ENCODE data around the gene ENPP7. TPM values are rescaled to one million over a fixed set of nuclear protein-coding genes. Genes with fewer than 3 reads are reported as not detected.
A peak's percentile ranks its signal among the peaks of the same experiment; 100 is the strongest.
"Not testable (repeated sequence)": the region's sequence is repeated elsewhere in the genome, so short reads cannot be mapped to it uniquely, and the experiment has no call there.

Gene ENPP7
- total RNA-seq, 1 donor from 2014 or later = not detected

DNA sequence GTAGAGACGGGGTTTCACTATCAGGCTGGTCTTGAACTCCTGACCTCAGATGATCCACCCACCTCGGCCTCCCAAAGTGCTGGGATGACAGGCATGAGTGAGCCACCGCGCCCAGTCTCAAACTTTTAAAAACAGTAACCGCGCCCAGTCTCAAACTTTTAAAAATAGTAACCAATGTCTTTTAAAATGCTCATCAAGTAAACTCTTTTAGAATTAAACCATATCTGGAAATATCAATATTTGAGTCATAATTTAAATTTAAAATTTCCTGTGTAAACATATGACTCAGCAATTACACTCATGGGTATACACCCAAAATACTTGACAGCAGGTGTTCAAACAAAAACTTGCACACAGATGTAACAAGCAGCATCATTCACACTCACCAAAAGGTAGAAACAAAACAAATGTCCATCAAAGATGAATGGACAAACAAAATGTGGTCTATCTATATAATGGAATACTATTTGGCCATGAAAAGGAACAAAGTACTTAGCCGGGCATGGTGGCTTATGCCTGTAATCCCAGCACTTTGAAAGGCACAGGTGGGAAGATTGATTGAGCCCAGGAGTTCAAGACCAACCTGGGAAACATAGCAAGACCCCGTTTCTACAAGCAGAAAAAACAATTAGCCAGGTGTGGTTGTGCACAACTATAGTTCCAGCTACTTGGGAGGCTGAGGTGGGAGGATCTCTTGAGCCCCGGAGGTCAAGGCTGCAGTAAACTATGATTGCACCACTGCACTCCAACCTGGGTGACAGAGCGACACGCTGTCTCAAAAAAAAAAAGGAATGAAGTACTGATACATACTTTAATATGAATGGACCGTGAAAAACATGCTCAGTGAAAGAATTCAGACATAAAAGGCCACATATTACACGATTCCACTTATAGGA is 20.2 kb downstream of the ENPP7 start:
- no peak for ATAC-seq

DNA sequence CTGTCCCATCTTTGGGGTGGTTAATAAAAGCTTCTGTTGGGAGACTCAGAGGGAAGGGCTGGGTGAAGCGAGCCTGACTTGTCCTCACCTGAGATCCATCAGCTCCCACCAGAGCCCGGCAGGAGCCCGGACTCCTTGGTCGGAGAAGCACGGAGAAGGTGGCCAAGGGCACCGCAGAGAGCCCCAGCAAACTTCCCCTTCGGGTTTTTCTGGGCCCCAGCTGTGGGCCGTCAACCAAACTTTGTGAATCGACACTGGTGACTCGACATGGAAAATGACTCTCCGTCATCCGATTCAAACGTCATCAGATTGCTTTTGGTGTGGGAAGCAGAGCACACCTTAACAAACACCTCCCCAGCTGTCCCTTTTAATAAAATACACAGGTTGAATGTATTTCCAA is 21.4 kb downstream of the ENPP7 start:
- no peak for ATAC-seq

DNA sequence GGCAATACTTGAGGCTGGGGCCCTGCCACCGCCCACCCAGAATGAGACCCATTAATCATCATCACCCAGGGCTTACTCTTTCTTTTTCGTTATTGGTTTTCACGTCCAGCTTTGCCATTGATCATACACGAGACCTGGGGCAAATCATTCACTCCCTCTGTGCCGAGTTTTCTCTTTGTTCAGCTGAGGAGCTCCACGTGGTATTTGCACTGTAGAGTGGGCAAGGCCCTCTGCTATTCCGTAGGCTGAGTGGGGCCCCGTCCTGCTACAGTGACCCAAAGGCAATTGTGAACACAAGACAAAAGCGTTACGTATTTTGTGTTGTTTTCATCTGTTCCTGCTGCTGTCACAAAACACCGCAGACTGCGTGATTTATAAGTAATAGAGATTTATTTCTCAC is 23.6 kb downstream of the ENPP7 start:
- ATAC-seq = no peak

DNA sequence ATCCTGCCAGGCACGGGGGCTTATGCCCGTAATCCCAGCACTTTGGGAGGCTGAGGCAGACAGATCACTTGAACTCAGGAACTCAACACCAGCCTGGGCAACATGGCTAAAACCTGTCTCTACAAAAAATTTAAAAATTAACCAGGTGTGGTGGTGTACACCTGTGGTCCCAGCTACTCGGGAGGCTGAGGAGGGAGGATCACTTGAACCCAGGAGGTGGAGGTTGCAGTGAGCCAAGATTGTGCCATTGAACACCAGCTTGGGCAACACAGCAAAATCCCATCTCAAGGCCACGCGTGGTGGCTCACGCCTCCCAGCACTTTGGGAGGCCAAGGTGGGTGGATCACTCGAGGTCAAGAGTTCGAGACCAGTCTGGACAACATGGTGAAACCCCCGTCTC is 24.2 kb downstream of the ENPP7 start:
- not testable (repeated sequence) for ATAC-seq

DNA sequence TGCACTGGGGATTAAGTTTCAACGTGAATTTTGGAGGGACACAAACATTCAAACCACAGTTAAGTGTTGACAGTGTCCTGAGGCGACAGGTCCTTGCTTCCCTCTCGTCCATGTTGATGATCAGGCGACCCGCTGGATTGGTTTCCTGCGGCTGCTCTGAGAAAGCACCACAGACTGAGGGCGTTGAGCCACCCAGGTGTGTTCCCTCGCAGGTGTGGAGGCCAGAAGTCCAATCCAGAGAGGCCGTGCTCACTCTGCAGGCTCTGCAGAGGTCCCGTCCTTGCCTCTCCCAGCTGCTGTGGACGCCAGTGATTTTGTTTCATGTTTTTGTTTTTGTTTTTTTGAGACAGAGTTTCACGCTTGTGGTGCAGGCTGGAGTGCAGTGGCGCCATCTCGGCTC is 24.8 kb downstream of the ENPP7 start:
- no peak for ATAC-seq

DNA sequence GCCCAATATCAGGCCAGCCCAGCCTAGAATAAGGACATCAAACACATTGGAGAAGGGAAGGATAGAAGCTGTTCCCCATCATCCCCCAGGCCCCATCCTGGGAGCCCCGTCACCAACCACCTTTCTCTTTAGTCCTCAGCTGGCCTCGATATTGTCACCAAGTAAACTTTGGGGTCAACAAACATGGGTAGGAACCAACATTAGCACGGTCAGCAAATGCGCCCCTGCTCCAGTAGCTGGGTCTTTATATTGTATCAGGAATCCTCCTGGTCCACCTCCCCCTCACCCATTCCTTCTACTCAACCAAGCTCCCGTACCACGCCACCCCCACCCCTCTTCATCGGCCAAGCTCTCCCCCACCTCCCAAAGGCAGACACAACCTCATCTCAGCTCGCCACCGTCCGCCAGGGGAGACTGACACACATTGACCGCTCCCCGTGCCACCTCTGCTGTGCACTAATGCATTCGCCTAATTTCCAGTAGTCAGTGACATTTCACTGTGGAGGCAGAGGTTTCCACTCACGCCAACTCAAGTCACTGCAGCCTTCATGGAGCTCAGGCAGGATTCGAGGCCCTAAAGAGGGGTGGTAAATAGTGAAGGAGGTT is 26.5 kb downstream of the ENPP7 start:
- ATAC-seq = no peak

DNA sequence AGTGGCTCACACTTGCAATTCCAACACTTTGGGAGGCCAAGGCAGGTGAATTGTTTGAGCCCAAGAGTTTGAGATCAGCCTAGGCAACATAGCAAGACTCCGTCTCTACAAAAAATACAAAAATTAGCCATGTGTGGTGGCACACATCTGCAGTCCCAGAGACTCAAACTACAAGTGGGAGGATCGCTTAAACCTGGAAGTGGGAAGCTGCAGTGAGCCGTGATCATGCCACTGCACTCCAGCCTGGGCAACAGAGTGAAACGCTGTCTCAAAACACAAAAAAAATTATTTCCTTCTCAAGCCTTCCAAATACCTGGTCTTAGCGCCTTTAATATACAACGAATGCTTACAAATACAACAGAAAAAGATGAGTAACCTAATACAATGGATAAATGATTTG is 27.5 kb downstream of the ENPP7 start:
- ATAC-seq = no peak

DNA sequence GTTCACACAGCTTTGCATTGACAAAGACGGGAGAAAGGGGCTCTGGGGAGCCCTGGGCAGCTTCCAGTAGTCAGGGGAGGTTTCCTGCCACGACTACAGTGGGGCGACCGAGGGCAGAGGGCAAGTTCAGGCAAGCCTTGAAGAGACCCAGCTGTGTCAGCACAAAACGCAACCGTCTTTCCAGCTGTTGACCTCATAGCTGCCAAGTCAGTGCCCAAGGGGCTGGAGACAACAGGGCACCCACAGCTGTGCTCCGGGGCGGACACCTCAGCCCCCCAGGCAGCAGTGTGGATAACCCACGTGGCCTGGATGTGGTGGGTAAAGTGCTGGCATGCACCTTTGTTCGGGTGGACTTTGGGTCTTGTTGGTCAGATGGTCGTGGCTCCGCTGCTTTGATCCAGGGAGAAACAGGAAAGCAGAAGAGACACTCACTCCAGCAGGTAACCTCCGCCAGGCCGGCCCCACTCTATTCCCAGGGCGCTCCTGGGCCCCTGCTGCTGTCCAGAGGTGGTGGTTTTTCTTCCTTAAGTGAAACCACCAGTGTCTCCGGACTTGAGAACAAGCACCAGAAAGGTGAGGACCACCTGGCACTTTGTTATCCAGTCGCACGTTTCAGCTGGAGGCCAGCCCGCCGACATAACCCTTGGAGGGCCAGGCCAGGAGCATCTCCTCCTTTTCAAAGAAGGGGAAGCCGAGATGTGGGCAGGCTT is 29.6 kb downstream of the ENPP7 start:
- peak; percentile 37 for ATAC-seq

DNA sequence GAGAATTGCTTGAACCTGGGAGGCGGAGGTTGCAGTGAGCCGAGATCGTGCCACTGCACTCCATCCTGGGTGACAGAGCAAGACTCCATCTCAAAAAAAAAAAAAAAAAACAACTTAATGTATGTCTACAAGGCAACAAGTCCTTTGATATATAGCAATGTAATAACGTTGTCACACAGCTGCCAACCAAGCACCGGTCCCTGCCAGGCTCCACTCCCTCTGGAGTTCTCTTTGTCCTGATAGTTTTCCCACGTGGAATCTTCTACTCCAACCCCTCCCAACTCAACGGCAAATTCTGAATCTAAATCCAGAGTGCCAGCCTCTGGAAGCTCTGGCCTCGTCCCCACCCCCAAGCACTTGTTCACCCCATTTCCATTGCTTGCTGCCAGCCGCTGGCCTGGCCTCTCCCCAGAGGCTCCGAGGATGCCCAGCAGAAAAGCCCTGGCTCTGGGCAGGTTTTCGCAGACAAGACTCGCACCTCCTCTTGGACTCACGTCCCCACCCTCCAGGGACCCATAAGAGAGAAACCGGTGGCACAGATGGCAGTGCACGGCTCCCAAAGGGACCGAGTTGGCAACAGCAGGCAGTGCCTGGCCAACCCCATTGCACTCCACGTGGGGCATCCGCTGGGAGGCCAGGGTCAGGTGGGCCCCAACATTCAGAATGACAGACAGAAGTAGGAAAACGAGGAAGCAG is 31.3 kb downstream of the ENPP7 start:
- no peak for ATAC-seq

DNA sequence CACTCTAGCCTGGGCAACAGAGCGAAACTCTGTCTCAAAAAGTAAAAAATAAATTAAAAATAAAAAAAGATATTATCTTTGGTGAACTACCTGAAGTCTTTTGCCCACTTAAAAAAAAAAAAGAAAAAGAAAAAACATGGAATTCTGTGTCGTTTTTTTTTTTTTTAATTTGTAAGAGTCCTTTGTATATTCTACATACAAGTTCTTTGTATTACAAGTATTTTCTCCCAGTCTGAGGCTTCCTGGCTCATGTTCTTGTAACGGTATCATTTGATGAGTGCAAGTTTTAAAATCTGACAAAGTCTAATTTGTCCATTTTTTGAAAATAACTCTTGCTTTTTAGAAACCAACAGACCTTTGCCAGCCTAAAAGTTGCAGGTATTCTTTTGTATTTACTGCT is 35.0 kb downstream of the ENPP7 start:
- no peak for ATAC-seq

DNA sequence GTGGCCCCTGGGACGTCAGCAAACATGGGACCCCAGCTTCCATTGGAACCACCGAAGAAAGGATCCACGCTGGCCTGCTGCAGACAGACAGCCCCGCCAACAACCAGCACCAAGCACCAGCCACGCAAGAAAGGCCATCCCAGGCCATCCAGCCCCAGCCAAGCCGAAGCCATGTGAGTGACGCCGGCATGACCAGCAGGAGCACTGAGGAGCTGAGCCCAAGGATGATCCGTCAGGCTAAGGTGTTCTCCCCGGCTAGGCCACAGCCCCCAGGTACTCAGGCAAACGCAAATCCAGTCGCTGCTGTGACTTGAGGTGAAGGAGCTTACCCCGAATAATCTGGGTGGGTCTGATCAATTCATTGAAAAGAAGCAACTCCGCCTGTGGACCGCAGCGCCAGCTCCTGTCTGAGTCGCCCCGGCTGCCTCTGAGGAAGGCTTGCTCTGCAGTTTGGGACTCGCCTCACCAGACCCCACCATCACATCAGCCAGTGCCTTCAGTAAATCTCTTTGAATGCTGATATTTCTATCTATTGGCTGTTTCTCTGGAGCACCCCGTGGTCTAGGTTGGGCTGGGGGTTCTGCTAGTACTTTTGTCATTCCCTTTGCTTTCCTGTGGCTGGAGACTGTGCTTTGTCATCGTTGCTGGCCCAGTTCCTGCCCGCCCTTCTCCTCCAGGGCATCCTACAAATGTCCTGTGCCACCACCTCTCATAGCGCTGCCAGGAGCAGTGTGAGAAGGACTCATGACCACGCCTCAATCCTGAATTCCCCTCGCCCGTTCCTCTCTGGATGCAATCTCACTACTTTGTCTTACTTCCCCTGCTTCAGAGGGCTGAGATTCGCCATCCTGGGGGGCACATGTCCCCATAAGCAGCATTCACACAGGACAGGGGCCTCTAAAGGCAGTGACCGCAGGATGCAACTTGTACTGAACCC is 39.1 kb downstream of the ENPP7 start:
- peak; percentile 47 for ATAC-seq

DNA sequence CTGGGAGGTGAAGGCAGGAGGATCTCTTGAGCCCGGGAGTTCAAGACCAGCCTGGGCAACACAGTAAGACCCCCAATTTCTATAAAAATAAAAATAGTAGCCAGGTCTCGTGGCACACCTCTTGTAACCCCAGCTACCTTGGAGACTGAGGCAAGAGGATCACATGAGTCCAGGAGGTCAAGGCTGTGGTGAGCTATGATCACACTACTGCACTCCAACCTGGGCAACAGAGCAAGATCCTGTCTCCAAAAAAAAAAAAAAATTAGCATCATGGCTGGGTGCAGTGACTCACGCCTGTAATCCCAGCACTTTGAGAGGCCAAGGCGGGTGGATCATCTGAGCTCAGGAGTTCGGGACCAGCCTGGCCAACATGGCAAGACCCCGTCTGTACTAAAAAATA is 40.5 kb downstream of the ENPP7 start:
- no peak for ATAC-seq

DNA sequence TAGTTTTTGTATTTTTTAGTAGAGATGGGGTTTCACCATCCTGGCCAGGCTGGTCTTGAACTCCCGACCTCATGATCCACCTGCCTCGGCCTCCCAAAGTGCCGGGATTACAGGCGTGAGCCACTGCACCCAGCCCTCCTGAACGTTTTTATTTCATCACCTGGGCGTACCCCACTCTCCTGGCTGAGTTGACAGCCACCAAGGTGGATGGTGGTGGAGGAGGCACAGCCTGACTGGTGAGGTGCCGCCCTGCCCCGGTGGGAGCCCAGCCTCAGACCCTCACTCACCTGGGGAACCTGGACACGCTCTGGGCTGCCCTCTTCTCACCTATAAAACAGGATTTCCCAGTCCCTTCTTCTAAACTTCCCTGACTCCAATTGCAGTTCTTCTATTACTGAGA is 42.0 kb downstream of the ENPP7 start:
- ATAC-seq = not testable (repeated sequence)

DNA sequence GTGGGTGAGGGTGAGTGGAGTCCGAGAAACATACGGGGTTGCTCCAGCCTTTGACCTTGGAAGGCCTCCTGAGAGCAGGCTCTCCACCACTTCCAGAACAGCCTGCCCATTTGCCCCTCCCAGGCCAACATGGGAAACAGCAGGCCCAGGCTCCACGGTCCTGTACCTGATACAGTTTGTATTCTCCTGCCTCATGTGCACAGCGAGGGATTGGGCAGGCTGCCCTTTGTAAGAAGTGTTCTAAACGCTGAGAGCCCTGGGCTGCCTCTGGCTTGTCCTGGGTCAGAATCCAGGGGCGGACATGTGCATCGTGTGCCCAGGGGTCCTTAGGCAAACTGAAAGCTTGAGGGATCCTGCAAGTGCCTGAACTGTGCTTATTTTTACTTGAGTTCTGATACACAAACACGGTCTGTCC is 43.8 kb downstream of the ENPP7 start:
- ATAC-seq = no peak

DNA sequence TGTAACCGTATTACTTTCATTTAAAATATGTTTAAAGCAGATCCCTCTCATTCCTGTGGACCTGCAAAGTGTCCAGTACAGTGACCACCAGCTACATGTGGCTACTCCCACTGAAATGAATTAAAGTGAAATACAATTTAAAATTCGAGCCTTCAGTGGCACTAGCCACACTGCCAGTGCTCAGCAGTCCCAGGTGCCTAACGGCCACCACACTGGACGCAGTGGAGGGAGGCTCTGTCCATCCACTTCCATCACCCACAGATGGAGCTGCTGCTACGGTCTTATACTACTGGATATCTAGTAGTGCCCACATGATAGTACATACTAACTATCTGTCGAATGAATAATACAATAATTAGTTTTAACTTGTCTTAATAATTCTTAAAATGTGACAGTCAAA is 44.9 kb downstream of the ENPP7 start:
- ATAC-seq = no peak

DNA sequence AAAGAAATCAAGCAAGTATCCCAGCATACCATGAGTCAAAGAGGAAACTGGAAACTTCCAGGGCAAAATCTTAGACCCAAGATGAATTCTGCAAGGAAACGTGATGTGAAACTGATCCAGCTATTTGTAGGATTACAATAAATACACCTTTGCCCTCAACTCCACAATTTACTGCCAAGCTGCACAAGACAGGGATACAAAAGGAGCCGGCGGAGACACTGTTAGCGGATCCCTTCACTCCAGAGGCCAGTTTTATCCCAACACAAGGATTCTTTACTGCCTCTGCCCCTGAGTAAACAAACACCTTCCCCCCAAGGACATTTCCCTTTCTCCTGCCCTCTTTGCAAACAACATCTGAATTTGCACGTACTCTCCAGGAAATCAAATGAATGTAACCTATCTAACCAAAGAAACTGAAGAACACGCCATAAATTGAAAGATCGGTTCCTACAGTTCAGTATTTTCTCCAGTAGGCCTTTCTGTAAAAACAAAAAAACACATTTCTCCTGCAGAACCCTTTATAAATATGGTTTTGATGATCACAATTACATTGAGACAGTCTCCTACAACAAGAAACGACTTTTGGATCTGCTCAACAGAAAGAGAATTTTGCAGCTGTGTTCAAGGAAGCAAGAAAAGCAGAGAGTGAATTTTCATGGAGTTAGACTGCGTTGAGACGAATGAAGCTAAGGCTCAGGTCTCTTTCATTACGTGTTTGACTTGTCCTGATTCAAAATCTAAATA is 45.8 kb downstream of the ENPP7 start:
- no peak for ATAC-seq

DNA sequence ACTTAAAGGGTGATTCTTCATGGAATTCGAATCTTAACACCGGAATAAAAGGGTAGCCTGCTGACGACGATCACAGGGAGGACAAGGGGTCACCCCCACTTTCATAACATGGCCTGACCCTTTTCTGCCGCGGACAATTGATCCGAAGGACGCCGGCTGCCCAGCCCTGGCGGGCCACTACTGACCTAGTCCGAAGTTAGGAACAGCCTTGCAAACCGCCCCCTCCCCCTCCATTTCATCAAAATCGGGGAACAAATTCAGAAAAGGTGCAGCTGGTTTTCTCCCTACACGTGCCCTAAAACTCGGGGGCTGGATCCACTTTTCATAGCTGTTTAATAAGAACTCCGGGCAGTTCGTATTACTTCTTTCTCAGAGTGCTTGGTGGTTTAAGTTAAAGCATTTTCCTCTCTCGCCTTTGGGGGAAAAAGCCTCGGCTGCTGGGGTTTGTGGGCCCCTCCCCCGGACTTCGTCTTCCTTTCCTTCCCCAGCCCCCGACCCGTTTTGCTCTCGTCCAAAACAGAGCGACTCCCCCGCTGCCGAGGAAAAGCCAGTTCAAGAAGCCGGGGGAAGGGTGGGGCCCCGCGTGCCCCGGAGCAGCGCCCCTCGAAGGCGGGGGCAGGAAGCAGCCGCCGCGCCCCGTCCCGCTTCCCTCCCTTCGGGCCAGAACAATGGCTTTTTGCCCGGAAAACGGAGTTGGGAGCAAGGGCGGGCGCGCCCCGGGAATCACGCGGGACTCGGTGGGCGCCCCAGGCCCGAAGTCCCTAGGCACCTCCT is 46.6 kb downstream of the ENPP7 start:
- ATAC-seq = peak; percentile 29

DNA sequence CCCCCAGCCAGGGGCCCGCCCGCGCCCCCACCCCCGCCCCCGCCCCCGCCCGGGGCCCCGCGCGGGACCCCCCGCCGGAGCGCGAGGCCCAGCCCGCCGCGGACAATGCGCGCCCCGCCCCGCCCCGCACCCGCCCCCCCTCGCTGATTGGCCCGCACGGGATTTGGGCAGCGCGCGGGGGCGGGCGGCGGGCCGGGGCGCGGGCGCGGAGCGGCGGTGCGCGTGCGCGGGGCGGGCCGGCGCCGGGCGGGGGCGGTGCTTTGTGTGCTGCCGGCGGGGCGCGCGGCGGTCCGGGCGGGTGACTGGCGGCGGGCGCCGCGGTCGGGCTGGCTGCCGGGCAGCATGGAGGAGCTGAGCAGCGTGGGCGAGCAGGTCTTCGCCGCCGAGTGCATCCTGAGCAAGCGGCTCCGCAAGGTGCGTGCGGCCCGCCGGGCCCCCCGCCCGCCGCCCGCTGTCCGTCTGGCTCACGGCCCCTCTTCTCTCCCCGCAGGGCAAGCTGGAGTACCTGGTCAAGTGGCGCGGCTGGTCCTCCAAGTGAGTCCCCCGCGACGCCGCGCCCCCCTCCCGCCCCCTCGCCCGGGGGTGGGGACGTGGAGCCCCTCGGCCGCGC is 47.3 kb downstream of the ENPP7 start, which contains the start of gene CBX2:
Gene CBX2, plus strand, starts transcription at position 255 of the 610 bp plus-strand sequence. Its CDS starts 88 bp downstream, at position 343.
- ATAC-seq = peak; percentile 75

DNA sequence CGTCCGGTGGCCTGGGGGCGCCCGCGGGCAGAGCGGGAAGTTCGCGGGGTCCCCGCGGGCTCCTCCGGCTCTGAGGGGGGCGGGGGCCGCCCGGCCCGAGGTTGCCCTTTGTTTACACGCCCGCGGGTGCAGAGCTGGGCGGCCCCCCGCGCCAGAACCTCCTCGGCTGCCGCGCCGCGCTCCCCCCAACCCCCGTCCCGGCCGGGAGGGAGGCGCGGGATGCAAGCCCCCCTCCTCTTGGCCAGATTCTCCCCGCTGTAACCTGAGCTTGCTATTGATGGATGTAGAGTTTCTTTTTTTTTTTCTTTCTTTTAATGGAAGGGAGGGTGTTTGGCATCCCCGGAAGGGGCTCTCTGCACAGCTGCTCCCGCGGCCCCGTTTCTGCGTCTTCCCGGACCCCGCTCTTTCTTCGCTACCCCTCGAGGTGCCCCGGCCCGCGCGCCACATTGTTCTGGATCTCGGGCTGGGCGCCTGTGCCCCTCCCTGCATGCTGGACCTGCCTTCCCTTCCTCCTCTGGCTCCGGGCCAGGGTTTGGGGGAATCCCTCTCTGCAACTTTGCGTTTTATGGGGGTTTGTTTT is 47.9 kb downstream of the ENPP7 start:
- peak; percentile 5 for ATAC-seq

All from esophagus mucosa (tissue), 1 donor.